ENCODE measurements around the gene DGKQ. TPM values are rescaled to one million over a fixed set of nuclear protein-coding genes. Genes with fewer than 3 reads are reported as not detected.
A peak's percentile ranks its signal among the peaks of the same experiment; 100 is the strongest.

The DGKQ gene
- total RNA-seq, 6 experiments from 2014 or later, result 4.6 to 10.5 (median 5.7) TPM

DNA sequence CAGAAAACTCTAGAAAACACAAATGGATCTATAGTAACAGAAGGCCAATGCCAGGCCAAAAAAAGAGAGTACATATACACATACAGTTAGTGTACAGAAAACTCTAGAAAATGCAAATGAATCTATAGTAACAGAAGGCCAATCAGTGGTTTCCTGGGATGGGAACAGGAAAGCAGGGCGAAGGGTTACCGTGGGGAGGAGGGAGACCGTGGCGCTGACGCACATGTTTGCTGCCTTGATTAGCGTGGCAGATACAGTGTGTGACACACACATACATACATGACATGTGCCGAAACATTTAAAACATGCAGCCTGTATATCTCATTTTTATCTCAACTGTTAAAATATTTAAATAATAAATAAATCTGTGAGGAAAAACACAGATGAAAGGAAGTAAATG lies 55.9 kb downstream of the DGKQ start:
- H3K4me3 ChIP-seq, result no peak overlapping the region
- H3K4me1 ChIP-seq, result peaks cover 0 to 6% (median 0%) of the 10 kb centered on the region in 4 donors
- WGBS (ENCODE audit: insufficient coverage, low coverage, low lambda C conversion rate, missing lambda C conversion rate), result 96% methylated on average over 7 of the region's 7 CpGs
- H3K36me3 ChIP-seq, result peaks cover 0 to 8% (median 0%) of the 10 kb centered on the region in 4 donors
- H3K27ac ChIP-seq, result no peak overlapping the region
- DNase-seq (no peak), ATAC-seq (no peak)
- TF ChIP-seq POLR2A (IDR thresholded peaks at IDR 0.05), result no peak
- no peak for TF ChIP-seq CTCF (IDR thresholded peaks at IDR 0.05)
- H3K27me3 ChIP-seq, result no peaks in the 10 kb centered on the region
- intact Hi-C loops (cut with DNase I), result no loop called here
- H3K9me3 ChIP-seq, result no peaks in the 10 kb centered on the region

DNA sequence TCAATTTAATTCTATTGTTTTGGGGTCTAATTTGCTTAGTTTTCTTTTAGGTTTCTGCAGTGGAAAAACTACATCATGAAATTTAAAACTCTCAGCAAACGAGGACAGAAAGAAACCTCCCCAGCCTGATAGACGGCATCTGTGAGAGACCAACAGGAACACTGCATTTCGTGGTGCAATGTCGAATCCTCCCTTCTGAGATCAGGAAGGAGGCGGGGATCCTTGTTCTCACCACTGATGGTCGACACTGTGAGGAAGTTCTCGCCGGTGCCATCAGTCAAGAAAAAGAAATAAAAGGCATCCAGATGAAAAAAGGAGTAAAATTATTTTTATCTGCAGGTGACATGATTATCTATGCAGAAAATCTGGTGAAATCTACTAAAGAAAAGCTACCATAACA lies 57.8 kb downstream of the DGKQ start:
- H3K9me3 ChIP-seq, result no peaks in the 10 kb centered on the region
- intact Hi-C loops (cut with DNase I), result no loop called here
- H3K27ac ChIP-seq, result no peak overlapping the region
- H3K4me3 ChIP-seq, result no peak overlapping the region
- H3K27me3 ChIP-seq, result no peaks in the 10 kb centered on the region
- ATAC-seq, result peak in 3 of 4 donors; percentile 43 to 68 (median 52)
- H3K36me3 ChIP-seq, result peaks cover 0 to 20% (median 3%) of the 10 kb centered on the region in 4 donors
- H3K4me1 ChIP-seq, result peaks cover 0 to 6% (median 0%) of the 10 kb centered on the region in 4 donors
- DNase-seq, result peak; percentile 3 to 33 (median 25)
- no peak for TF ChIP-seq POLR2A (IDR thresholded peaks at IDR 0.05)
- TF ChIP-seq CTCF (IDR thresholded peaks at IDR 0.05), result no peak
- WGBS (ENCODE audit: insufficient coverage, low coverage, low lambda C conversion rate, missing lambda C conversion rate), result 42% methylated on average over 8 of the region's 8 CpGs

GRCh38 chr4:915041-915474 lies 58.3 kb downstream of the DGKQ start:
- peaks cover 0 to 6% (median 0%) of the 10 kb centered on the region in 4 donors for H3K4me1 ChIP-seq
- ATAC-seq (peak; percentile 28 to 63 (median 48)), DNase-seq (peak in 2 of 3 donors; percentile 14 to 50)
- intact Hi-C loops (cut with DNase I), result no loop called here
- TF ChIP-seq POLR2A (IDR thresholded peaks at IDR 0.05) (no peak), CTCF (IDR thresholded peaks at IDR 0.05) (no peak)
- H3K27ac ChIP-seq, result no peak overlapping the region
- no peaks in the 10 kb centered on the region for H3K9me3 ChIP-seq
- H3K27me3 ChIP-seq, result no peaks in the 10 kb centered on the region
- WGBS (ENCODE audit: insufficient coverage, low coverage, low lambda C conversion rate, missing lambda C conversion rate), result 58% methylated on average over 20 of the region's 20 CpGs
- H3K4me3 ChIP-seq, result no peak overlapping the region
- peaks cover 0 to 20% (median 3%) of the 10 kb centered on the region in 4 donors for H3K36me3 ChIP-seq

DNA sequence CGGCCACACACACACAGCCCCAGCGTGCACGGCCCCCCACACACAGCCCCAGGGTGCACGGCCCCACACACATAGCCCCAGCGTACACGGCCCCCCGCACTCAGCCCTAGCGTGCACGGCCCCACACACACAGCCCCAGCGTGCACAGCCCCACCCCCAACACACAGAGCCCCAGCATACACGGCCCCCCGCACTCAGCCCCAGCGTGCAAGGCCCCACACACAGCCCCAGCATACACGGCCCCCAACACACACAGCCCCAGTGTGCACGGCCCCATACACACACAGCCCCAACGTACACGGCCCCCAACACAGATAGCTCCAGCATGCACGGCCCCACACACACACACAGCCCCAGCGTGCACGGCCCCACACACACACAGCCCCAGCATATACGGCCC lies 58.8 kb downstream of the DGKQ start:
- peaks cover 0 to 20% (median 3%) of the 10 kb centered on the region in 4 donors for H3K36me3 ChIP-seq
- TF ChIP-seq CTCF (IDR thresholded peaks at IDR 0.05), result no peak
- no peak for TF ChIP-seq POLR2A (IDR thresholded peaks at IDR 0.05)
- WGBS (ENCODE audit: insufficient coverage, low coverage, low lambda C conversion rate, missing lambda C conversion rate), result 98% methylated on average over 9 of the region's 21 CpGs
- intact Hi-C loops (cut with DNase I), result no loop called here
- H3K4me3 ChIP-seq, result no peak overlapping the region
- H3K9me3 ChIP-seq, result no peaks in the 10 kb centered on the region
- no peak overlapping the region for H3K27ac ChIP-seq
- peak in 2 of 3 donors; percentile 7 to 29 for DNase-seq
- no peaks in the 10 kb centered on the region for H3K27me3 ChIP-seq
- no peak for ATAC-seq
- peaks cover 0 to 6% (median 0%) of the 10 kb centered on the region in 4 donors for H3K4me1 ChIP-seq

DNA sequence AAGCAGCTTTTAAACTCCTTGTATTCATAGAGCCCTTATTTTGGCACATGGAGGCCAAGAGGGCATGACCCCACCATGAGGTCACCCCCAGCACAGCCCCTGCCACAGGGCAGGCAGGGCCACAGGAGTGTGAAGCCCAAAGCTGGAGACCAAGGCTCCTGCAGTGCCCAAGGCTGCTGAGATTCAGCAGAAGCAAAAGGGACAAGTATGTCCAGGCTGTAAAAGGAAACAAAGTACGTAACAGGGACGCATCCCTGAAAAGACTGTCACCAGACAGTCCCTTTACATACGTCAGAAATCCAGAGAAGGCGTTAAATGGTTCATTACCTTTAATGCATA lies 60.1 kb downstream of the DGKQ start:
- TF ChIP-seq POLR2A (IDR thresholded peaks at IDR 0.05) (no peak), CTCF (IDR thresholded peaks at IDR 0.05) (no peak)
- Histone ChIP-seq H3K27ac (no peak overlapping the region), H3K27me3 (no peaks in the 10 kb centered on the region), H3K9me3 (no peaks in the 10 kb centered on the region), H3K4me3 (no peak overlapping the region), H3K36me3 (peaks cover 0 to 20% (median 3%) of the 10 kb centered on the region in 4 donors), H3K4me1 (peaks cover 0 to 6% (median 0%) of the 10 kb centered on the region in 4 donors)
- 93% methylated on average over 4 of the region's 4 CpGs for WGBS (ENCODE audit: insufficient coverage, low coverage, low lambda C conversion rate, missing lambda C conversion rate)
- peak in 2 of 3 donors; percentile 3 to 26 for DNase-seq
- intact Hi-C loops (cut with DNase I), result no loop called here
- no peak for ATAC-seq
